Breast epithelium (tissue), 3 donors: ENCODE data around the gene ONECUT1.

Experiments
- POLR2A ChIP-seq: fragments of 450-650 bp; IDR thresholded peaks from one replicate; pipeline ENCODE4 v1.6.1; 2016; ENCODE audit warnings: antibody characterized with exemption, mild to moderate bottlenecking, moderate library complexity
- POLR2AphosphoS5 ChIP-seq, 3 donors: sonication (generic); formaldehyde crosslinking; IDR thresholded peaks; one replicate each; pipeline ENCODE4 v1.6.1; 2017; ENCODE audit warnings: antibody characterized with exemption in 3 of 3
- TF ChIP-seq, protein P1 (sequence below), 3 donors: fragments of 450-650 bp; IDR thresholded peaks; one replicate each; pipeline ENCODE4 v1.5.1; 2016 to 2017; ENCODE audit warnings: antibody characterized with exemption in 3 of 3, mild to moderate bottlenecking in 3 of 3, moderate library complexity in 3 of 3

GRCh38 chr15:52717481-52717880 lies 72.7 kb downstream of the ONECUT1 start:
- TF ChIP-seq, protein P1, sequence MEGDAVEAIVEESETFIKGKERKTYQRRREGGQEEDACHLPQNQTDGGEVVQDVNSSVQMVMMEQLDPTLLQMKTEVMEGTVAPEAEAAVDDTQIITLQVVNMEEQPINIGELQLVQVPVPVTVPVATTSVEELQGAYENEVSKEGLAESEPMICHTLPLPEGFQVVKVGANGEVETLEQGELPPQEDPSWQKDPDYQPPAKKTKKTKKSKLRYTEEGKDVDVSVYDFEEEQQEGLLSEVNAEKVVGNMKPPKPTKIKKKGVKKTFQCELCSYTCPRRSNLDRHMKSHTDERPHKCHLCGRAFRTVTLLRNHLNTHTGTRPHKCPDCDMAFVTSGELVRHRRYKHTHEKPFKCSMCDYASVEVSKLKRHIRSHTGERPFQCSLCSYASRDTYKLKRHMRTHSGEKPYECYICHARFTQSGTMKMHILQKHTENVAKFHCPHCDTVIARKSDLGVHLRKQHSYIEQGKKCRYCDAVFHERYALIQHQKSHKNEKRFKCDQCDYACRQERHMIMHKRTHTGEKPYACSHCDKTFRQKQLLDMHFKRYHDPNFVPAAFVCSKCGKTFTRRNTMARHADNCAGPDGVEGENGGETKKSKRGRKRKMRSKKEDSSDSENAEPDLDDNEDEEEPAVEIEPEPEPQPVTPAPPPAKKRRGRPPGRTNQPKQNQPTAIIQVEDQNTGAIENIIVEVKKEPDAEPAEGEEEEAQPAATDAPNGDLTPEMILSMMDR (IDR thresholded peaks at IDR 0.05): no peak
- TF ChIP-seq POLR2A (no peak), POLR2AphosphoS5 (IDR thresholded peaks at IDR 0.05) (no peak)
